ENCODE measurements around the gene YIF1A.
"Not testable (repeated sequence)": the region's sequence is repeated elsewhere in the genome, so short reads cannot be mapped to it uniquely, and the experiment has no call there.

YIF1A gene

DNA sequence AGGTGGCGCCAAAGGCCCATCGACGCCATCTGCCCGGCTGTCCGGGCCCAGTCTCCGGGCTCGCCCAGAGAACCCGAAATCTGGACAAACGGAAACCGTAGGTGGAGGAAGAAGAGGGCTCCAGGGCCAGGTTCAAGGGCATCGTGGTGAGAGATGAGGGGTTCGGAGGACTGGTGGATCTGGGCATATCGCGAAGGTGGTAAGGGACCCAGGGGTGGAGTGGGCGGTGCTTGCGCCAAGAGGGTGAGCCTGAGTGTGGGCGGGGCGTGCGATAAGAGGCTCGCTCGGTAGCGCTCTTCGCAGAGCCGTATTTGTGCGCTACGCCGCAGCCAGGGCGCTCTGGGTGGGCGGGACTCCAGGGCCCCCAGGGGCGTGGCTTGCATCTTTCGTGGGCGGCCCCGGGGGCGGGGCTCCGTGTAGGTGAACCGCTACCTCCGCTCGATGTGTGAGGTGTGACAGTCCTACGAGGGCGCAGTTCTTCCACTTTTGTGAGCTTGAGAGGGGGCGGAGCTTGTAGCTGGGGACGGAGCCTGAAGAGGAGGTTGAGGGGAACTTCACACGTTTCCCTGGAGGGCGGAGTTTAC lies 23.1 kb upstream of the YIF1A start:
- in situ Hi-C loops (cut with MboI; ENCODE audit: low sequenced_read_pairs) = no loop called here

DNA sequence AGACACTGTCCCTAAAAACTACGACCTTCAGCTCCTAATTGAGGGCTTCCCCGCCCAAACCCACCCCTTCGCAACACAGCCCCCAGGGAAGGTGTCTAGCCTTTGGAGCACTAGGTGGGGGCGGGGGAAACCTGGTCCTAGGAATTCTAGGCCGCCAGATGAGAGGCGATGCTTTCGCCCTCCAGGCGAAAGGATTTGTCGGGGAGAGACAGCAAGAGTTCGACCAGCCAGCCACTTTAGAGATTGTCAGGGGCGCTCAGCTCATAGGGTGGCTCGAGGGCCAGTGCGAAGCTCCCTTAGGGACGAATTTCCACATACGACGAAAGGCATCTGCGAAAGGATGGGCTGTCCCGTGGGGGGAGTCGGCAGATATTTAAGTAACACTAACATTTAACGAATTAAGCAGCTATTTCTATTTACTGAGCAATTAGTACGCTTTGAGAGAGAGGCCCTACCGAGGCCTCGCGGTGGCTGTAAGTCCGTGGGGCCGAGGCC lies 22.6 kb upstream of the YIF1A start:
- in situ Hi-C loops (cut with MboI; ENCODE audit: low sequenced_read_pairs) = no loop called here

DNA sequence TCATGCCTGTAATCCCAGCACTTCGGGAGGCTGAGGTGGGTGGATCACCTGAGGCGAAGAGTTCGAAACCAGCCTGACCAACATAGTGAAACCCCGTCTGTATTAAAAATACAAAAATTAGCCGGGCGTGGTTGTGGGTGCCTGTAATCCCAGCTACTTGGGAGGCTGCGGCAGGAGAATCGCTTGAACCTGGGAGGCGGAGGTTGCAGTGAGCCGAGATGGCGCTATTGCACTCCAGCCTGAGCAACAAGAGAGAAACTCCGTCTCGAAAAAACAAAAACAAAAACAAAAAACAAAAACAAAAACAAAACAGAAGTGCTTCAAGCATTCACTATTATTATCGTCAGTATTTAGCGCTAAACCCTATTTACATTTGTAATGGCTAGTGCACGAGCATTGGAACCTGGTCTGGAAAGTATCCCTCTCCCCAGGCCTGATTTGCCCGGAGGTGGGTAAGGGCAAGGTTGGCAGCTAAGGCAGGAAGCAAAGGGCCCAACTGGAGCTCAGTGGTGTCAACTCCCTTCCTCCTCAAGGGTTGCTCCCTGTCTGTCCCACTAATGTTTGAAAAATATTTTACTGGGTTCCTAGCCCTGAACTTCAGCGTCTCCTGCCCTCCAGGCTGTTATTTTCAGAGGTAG lies 22.0 kb upstream of the YIF1A start:
- in situ Hi-C loops (cut with MboI; ENCODE audit: low sequenced_read_pairs) = not testable (repeated sequence)

DNA sequence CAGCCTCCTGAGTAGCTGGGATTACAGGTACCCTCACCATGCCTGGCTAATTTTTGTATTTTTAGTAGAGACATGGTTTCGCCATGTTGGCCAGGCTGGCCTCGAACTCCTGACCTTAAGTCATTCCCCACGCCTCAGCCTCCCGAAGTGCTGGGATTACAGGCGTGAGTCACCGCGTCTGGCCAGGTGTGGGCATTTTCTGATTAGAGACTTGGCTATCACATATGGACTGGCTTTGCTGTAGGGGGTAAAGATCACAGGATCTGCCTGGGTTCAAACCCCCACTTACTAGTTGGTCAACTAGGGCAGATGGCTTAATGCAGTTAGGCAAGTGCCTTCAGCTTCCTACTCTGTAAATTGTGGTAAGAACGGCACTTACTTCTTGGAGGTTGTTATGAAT lies 21.4 kb upstream of the YIF1A start:
- in situ Hi-C loops (cut with MboI; ENCODE audit: low sequenced_read_pairs) = no loop called here

DNA sequence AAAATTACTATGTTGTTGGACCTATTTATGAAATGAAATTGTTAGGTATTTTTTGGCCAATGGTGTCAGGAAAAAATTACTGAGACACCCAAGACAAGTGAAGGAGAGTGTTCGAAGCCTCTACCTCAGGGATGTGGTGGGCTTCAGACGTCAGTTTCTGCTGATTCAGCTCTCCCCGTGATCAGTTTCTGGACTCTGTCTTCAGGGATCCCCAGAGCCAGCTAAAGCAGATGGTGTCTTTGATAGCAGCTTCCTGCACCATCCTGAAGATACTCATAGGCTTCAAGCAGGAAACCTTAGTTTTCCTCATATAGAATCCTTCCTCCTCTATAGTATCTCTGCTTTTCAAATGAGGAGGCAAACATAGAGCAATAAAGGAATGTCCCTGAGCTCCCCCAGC lies 20.5 kb upstream of the YIF1A start:
- in situ Hi-C loops (cut with MboI; ENCODE audit: low sequenced_read_pairs) = no loop called here

DNA sequence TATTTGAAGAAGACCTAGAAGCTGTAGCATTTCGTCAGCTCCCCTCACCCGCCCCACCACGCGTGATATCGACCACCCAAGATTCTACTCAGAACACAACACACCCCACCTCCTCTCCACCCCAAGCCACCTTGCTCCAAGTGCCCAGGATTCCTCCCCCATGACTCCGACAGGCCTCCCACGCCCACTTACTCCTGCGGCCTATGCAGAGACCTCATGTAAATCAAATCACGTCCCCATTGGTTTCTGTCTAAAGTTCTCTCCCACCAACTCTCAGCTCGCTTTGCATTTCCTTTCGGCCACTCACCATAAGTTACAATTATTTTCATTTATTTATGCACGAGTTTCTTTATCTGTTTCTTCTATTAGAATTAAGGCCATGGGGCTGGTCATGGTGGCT lies 13.7 kb upstream of the YIF1A start:
- in situ Hi-C loops (cut with MboI; ENCODE audit: low sequenced_read_pairs) = no loop called here

DNA sequence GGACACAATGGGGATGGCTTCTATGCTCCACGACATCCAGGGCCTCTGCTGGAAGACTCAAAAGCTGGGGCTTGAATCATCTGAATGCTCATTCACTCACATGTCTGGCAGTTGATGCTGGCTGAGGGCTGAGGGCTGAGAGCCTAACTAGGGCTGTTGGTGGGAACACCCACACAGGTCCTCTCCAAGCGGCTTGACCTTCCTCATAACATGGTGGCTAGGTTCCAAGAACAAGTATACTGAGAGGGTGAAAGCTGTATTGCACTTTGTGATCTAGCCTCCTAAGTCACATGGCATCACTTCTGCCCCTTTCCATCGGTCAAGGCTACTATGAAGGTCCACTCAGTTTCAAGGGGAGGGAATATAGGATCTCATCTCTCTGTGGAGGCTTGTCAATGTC lies 10.2 kb upstream of the YIF1A start:
- in situ Hi-C loops (cut with MboI; ENCODE audit: low sequenced_read_pairs) = no loop called here

DNA sequence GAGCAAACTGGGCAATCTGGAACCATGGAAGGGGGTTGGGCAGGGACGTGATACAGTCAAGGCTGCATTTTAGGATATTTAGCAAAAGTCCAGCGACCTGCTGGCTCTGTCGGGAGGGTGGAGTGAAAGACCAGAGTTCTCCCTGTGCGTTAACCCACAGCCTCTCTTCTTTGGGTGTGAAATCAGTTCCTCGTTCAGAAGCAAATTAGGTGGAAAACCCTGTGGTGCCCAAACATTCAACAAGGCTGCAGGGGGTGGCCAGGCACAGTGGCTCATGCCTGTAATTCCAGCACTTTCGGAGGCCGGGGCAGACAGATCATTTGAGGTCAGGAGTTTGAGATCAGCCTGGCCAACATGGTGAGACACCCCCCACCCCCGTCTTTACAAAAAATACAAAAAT lies 8.7 kb upstream of the YIF1A start:
- in situ Hi-C loops (cut with MboI; ENCODE audit: low sequenced_read_pairs) = no loop called here

DNA sequence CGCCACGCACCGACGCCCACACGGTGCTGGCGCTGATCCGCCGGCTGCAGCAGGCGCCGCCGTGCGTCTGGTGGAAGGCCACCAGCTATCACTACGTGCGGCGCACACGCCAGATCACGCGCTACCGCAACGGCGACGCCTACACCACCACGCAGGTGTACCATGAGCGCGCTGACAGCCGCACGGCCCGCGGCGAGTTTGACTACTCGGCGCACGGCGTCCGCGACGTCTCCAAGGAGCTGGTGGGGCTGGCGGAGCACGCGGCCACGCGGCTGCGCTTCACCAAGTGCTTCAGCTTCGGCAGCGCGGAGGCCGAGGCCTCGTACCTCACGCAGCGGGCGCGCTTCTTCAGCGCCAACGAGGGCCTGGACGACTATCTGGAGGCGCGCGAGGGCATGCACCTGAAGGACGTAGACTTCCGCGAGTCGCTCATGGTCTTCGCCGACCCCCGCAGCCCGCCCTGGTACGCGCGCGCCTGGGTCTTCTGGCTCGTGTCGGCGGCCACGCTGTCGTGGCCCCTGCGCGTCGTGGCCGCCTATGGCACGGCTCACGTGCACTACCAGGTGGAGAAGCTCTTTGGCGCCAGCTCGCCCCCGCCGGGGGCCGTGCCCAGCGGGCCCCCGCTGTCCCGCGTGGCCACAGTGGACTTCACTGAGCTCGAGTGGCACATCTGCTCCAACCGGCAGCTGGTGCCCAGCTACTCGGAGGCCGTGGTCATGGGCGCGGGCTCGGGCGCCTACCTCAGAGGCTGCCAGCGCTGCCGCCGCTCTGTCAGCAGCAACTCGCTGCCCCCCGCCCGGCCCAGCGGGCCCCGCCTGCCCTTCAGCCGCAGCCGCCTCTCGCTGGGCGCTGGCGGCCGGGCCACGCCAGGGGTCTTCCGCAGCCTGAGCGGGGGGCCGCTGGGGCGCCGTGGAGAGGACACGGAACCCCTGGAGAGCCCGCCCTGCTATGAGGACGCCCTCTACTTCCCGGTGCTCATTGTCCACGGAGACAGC lies 6.0 kb upstream of the YIF1A start:
- in situ Hi-C loops (cut with MboI; ENCODE audit: low sequenced_read_pairs) = no loop called here

DNA sequence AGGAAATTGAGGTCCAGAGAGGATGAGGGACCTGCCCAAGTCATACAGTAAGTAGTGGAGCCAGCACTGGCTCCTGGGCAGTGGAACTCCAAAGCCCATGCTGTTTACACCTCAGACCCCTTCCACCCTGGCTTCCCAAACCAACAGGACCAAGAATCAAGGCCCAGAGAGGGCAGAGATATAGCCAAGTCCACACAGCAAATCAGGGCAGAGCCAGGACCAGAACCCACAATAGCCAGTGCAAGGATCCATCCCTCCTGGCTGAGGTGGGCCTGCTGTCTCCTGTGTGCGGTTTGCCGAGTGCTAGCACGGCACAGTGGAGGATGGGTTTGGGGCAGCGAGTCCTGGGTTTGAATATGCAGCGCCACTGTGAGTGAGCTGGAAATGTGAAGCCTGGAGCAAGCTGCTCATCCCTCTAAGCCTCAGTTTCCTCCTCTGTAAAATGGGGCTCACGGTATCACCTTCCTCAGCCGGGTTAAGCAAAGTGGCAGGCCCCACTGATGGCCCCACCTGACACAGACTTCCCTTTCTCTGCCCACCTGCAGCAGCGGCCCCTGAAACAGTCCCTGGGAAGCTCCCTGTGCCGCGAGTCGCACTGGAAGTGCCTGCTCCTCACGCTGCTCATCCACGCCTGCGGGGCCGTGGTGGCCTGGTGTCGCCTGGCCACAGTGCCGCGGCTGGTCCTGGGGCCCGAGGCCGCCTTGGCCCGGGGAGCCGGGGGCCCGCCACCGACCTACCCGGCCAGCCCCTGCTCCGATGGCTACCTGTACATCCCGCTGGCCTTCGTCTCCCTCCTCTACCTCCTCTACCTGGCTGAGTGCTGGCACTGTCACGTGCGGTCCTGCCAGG lies 5.1 kb upstream of the YIF1A start:
- in situ Hi-C loops (cut with MboI; ENCODE audit: low sequenced_read_pairs) = no loop called here

DNA sequence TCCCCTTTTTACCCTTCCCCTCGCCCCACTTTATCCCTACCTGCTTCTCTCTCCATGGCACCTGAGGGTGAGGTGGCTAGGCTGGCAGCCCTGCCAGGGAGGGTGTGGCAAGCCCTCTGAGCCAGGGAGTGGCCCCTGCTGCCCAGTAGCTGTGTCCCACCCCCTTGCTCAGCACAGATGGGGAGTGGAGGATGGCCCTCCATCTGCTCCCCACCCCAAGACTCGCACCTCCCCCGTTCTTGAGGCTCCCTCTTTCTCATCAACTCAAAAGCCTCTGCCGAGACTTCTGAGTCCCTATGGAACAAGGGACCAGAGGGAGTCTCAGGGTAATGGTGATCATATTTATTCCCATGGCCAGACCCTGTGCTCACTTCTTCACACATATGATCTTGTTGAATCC lies 4.4 kb upstream of the YIF1A start:
- in situ Hi-C loops (cut with MboI; ENCODE audit: low sequenced_read_pairs) = no loop called here

DNA sequence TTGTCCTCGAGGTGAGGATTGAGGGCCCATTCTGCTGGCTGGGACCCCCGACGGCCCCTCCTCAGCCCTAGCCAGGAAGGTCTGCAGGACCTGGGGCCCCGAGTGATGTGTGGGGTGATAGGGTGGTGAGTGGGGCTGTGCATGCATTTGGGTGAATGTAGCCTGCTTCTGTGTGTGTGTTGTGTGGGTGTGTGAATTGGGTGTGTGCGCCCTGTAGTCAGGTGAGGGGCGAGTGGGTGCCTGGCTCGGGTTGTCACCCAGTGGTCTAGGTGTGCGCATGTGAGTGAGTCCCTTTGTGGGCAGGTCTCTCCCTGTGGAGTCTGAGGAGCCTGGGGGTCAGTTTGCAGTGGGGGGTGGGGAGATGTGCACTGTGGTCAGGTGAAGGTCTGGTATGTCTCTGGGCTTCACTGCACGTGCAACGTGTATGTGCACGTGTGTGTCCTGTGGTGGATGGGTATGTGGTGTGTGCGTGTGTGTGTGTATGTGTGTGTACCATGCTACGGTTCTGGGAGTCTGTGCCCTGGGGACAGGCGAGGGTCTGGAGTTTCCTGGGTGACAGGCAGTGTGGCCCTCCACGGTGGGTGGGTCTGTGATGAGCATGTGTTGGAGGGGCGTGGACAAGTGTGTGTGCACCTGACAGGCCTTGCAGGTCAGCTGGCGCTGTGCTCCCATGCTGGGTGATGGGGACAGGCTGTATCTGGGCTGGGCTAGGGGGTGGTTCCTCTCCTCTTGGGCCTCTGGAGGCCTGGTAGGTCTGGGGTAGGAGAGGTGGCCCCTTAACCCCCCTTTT lies 3.8 kb upstream of the YIF1A start:
- in situ Hi-C loops (cut with MboI; ENCODE audit: low sequenced_read_pairs) = no loop called here

DNA sequence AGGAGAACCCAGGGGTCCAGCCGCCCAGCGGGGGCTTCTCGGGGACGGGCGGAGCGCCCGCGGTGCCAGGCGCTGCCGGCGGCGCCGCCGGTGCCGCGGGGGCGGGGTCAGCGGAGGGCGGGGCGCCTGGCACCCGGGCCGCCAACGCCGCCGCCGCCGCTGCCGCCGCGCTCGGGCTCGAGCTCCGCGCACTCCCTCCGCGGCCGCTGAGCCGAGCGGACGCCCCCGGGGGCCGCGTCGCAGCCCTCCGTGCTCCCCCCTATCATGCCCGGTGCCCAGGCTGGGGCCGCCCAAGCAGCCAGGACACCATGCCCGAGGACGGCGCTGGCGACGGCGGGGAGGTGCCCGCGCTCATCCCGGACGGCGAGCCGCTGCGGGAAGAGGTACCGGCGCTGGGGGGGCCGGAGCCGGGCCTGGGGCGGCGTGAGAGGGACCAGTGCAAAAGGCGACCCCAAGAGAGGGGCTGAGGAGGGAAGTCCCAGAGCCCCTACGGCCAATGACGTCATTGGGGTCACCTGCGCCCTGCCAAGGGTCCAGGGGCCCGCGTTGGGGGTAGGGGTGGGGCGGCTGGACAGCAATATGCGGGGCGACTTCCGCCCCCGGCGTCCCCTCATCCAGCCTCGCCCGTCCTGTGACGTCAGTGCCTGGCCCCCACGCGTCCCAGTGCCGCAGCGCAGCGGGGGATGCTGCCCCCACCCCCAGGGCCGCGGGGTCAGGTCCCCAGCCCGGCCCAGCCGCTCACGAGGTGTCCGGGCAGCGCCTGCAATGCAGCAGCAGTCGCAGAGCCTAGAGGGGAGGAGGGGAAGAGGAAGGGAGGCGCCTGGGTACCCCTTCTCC lies 3.0 kb upstream of the YIF1A start, which contains the start of gene TMEM151A:
TSS of gene TMEM151A (plus strand) at position 189 of the 837 bp plus-strand sequence. CDS start at position 309, 120 bp downstream.
- in situ Hi-C loops (cut with MboI; ENCODE audit: low sequenced_read_pairs) = no loop called here

DNA sequence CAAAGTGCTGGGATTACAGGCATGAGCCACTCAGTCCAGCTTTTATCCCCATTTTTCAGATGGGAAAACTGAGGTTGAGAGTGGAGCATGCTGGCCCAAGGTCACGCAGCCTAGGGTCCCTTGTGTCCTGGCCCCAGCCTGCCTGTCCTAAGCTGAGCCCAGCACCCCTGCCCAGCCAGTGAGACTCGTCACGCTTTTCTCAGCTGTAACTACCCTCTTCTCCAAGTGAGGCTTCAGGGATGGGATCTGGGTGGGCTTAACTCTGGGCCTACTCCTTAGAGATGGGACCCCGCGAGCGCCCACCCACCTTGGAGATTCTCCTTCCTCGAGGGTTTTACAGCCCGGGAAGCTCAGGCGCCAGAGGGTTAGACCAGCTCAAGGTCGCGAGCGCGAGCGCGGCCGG lies 2.4 kb upstream of the YIF1A start:
- in situ Hi-C loops (cut with MboI; ENCODE audit: low sequenced_read_pairs) = no loop called here

DNA sequence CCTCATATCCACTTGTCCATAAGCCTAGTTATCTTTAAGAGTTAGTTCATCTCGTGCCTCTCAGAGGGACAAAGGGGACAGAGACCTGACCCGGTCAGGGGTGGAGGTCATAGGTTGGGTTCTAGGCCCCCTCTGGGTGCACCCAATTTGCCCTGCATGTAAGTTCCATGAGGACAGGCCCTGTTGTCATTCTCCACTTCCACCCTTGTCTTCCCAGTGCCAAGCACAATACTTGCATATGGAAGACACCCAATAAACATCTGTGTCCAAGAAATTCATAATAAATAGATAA lies 1.3 kb upstream of the YIF1A start:
- in situ Hi-C loops (cut with MboI; ENCODE audit: low sequenced_read_pairs) = no loop called here

DNA sequence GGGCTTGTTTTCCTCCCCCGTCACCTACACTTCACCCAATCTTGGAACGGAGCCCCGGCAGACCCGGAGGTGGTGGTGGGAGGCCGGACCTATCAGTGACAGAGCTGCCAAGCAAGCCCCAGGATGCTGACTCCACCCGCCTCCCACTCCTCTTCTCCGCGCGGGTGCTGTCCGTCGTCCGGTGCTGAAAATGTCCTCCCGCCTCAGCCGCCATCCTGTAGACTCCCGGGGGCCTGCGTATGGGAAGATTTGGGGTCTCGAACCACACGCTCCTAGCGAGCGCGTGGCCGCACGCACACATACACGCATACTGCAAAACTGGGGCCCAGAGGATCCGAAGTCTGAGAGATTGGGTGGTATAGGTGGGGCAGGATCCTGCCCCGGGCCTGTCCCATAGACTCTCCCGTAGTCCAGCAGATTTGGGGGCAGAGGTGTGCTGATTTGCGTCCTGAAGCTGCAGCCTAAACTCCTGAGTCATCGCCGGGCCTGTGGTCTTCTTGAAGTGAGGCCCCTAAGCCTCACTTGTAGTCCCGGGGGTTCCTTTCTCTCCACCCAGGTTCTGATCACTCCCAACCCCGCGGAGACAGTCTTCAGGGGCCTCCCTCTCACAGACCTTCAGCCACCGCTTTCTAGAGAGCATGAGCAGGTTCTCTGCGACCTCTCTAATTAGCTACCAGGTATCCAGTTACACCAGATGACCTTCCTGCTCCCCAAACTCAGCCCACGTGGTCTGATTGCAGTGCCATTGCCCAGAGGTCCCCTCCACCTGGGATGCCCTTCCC lies 796 bp upstream of the YIF1A start:
- in situ Hi-C loops (cut with MboI; ENCODE audit: low sequenced_read_pairs) = no loop called here

DNA sequence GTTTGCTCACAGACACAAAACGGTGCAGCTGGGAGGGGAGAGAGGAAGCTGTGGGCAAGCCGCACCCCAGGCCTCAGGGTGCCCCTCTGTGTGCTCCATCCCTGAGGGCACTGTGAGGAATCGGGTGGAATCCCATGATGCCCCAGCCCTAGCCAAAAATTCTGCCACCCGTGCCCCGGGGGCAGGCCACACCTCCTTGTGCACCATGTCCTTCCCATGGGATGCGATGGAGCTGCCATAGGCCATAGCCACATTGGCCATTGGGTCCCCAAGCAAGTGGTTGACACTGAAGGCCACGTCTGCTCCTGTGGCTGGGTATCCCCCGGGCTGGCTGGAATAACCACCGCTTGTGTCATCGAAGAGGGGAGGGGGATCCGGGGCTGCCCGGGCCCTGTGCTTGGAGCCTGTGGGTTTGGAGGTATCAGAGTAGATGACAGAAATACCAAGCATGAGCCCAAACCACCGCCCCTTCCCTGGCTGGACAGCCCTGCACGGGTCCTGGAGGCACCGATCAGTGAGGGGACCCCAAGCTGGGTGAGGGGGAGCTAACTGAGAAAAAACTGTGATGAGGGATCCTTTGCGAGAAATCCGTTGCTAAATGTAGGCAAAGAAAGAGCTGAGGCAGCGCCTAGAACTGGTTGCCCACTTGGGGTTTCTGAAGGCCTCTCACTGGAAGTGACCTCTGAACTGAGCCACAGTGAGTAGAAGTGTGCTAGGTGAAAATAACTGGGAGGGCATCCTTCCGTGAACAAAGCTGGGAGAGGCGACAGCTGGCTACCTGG lies 863 bp downstream of the YIF1A start:
- in situ Hi-C loops (cut with MboI; ENCODE audit: low sequenced_read_pairs) = no loop called here

All from hTERT RPE-1 (cell line).